ENCODE results near the gene NKAIN4.

DNA sequence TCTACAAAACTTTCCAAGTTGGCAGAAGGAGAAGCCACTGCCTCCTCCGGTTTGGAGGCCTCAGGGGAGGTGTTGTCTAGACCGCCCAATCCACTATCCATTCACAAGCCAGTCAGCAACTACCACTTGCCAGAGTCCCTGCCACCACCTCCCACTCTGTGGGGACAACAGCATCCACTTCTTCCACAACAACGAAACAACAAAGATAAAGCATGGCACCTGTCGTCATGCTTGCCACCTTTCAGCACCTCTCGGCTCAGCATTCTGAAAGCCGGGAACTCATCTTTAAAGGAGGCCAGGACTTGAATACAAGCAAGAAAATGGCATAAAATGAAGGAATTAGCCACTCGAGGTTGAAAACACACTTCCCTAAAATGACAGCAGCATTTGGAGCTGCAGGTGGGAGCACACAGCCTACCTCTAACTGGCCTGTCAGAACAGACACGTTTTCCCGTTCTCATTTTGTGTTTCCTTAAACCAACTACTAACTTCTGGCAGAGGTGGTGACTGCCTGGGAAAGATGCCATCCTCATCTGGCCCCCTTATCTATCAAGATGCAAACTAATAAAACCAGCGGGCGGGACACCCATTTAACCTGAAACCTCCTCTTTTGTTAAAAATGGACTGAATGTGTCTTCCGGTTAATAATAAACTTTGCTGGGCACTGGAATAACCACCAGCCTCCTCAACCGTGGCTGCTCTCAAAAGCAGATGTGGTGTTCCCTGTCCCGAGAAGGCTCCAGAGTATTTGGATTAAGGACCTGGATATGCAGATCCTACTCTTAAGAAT is 60.1 kb downstream of the NKAIN4 start:
- TF ChIP-seq, protein P1, sequence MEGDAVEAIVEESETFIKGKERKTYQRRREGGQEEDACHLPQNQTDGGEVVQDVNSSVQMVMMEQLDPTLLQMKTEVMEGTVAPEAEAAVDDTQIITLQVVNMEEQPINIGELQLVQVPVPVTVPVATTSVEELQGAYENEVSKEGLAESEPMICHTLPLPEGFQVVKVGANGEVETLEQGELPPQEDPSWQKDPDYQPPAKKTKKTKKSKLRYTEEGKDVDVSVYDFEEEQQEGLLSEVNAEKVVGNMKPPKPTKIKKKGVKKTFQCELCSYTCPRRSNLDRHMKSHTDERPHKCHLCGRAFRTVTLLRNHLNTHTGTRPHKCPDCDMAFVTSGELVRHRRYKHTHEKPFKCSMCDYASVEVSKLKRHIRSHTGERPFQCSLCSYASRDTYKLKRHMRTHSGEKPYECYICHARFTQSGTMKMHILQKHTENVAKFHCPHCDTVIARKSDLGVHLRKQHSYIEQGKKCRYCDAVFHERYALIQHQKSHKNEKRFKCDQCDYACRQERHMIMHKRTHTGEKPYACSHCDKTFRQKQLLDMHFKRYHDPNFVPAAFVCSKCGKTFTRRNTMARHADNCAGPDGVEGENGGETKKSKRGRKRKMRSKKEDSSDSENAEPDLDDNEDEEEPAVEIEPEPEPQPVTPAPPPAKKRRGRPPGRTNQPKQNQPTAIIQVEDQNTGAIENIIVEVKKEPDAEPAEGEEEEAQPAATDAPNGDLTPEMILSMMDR (conservative IDR thresholded peaks at IDR 0.05), result no peak
- no peak for TF ChIP-seq ZFX (IDR thresholded peaks at IDR 0.05)

All from C4-2B (cell line).